NCI-H2107 treated with DMSO at 0.1 percent for 48 hours (cell line): ENCODE data around the gene TEX30.

ENCODE experiments used
- DNase-seq: peaks from one replicate; lab custom pipeline; 2025; ENCODE audit not compliant: unreplicated experiment; lab: John Stamatoyannopoulos, UW

Gene TEX30

DNA sequence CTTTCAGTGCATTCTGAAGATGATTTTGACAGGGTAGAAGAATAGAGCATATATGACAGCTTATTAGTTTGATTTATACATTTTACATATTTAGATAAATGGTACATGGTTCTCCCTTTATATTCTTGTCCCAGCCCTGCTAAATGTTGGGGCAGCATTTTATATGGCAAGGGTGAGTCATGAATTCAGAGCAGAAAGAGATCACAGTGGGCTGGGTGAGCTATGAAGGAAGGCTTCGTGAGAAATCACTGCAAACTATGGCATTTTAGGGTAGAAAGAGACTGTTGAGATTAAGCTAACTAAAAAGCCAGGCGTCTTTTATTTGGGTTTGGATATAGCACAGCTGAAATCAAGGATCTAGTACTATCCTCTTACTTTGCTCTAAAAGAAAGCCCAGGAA, 54.8 kb downstream of the TEX30 start:
- no peak for DNase-seq
